Suprapubic skin (tissue), 4 donors: ENCODE measurements around the gene GUCY1B1.

Experiments used
- CTCF ChIP-seq, 2 donors: fragments of 200-600 bp in 1 of 2; fragments of 450-650 bp in 1 of 2; sonication (generic) in 1 of 2; IDR thresholded peaks; one replicate each; pipeline ENCODE4 v1.5.1; 2016 to 2019; ENCODE audit warnings: antibody characterized with exemption in 2 of 2, mild to moderate bottlenecking in 1 of 2, moderate library complexity in 1 of 2
- POLR2A ChIP-seq, 2 donors: fragments of 450-650 bp; IDR thresholded peaks; one replicate each; pipeline ENCODE4 v1.6.1; 2017; ENCODE audit warnings: antibody characterized with exemption in 2 of 2, mild to moderate bottlenecking in 2 of 2, moderate library complexity in 2 of 2
- POLR2AphosphoS5 ChIP-seq, 3 donors: sonication (generic); formaldehyde crosslinking; IDR thresholded peaks; one replicate each; pipeline ENCODE4 v1.6.1; 2017; ENCODE audit warnings: antibody characterized with exemption in 3 of 3

GRCh38 chr4:155785828-155786227 lies 27.0 kb downstream of the GUCY1B1 start:
- no peak for TF ChIP-seq CTCF (IDR thresholded peaks at IDR 0.05)
- TF ChIP-seq POLR2AphosphoS5 (IDR thresholded peaks at IDR 0.05): no peak
- TF ChIP-seq POLR2A (IDR thresholded peaks at IDR 0.05): no peak
